NK-92 (cell line): ENCODE measurements around the gene PIH1D1.

Source experiments
- DNase-seq: peaks from one replicate; lab custom pipeline; 2025; ENCODE audit not compliant: unreplicated experiment; lab: John Stamatoyannopoulos, UW

The PIH1D1 gene

GRCh38 chr19:49436381-49437017 is 15.1 kb downstream of the PIH1D1 start:
- DNase-seq: no peak

- DNase-seq: no peak
These were observed 15.9 kb downstream of the PIH1D1 start for GRCh38 chr19:49435670-49436069.

- DNase-seq: no peak
These were observed 16.6 kb downstream of the PIH1D1 start for GRCh38 chr19:49434907-49435583.

- DNase-seq: no peak
These were observed 18.2 kb downstream of the PIH1D1 start for GRCh38 chr19:49433240-49433901.

GRCh38 chr19:49432141-49433073 is 19.2 kb downstream of the PIH1D1 start:
- DNase-seq: no peak

GRCh38 chr19:49431330-49431749 is 20.3 kb downstream of the PIH1D1 start:
- DNase-seq: no peak

- no peak for DNase-seq
These were observed 20.8 kb downstream of the PIH1D1 start for GRCh38 chr19:49430678-49431329.

- DNase-seq: no peak
These were observed 21.4 kb downstream of the PIH1D1 start for GRCh38 chr19:49430172-49430677.

- DNase-seq: no peak
These were observed 22.8 kb downstream of the PIH1D1 start for GRCh38 chr19:49428547-49429451.

- no peak for DNase-seq
These were observed 23.6 kb downstream of the PIH1D1 start for GRCh38 chr19:49427855-49428546.

GRCh38 chr19:49427339-49427738 is 24.3 kb downstream of the PIH1D1 start:
- no peak for DNase-seq

GRCh38 chr19:49425922-49426592 is 25.6 kb downstream of the PIH1D1 start:
- no peak for DNase-seq

GRCh38 chr19:49425178-49425577 is 26.4 kb downstream of the PIH1D1 start, which contains the start of gene GFY:
Gene GFY, plus strand, starts transcription at chr19:49425388. Its CDS starts 1,043 bp downstream, at chr19:49426431.
- DNase-seq: no peak

GRCh38 chr19:49423985-49424303 is 27.7 kb downstream of the PIH1D1 start:
- no peak for DNase-seq

- no peak for DNase-seq
These were observed 28.3 kb downstream of the PIH1D1 start, which contains the start of gene PTH2 for GRCh38 chr19:49423071-49423984. Gene PTH2, minus strand, starts transcription at chr19:49423441. Its CDS starts 102 bp downstream, at chr19:49423339.

GRCh38 chr19:49422407-49423070 is 29.1 kb downstream of the PIH1D1 start:
- no peak for DNase-seq

- DNase-seq: no peak
These were observed 29.8 kb downstream of the PIH1D1 start for GRCh38 chr19:49421878-49422202.
